HG02571 (cell line): Measurements from ENCODE around the gene AQP1.

ENCODE experiments used
- ATAC-seq: cut with Tn5 transposase; IDR thresholded peaks from one replicate; pipeline ENCODE4 v1.9.1; 2021; ENCODE audit warnings: mild to moderate bottlenecking, moderate library complexity; ENCODE audit not compliant: unreplicated experiment

The AQP1 gene

GRCh38 chr7:30918676-30919075 lies 7.0 kb downstream of the AQP1 start:
- ATAC-seq = no peak

- no peak for ATAC-seq
Measured at GRCh38 chr7:30920021-30920583, 8.4 kb downstream of the AQP1 start.

GRCh38 chr7:30920584-30921539 lies 9.2 kb downstream of the AQP1 start:
- no peak for ATAC-seq

- no peak for ATAC-seq
Measured at GRCh38 chr7:30921540-30922401, 10.1 kb downstream of the AQP1 start.

- no peak for ATAC-seq
Measured at GRCh38 chr7:30922596-30922995, 10.9 kb downstream of the AQP1 start.

- ATAC-seq = no peak
Measured at GRCh38 chr7:30923009-30923773, 11.5 kb downstream of the AQP1 start.

GRCh38 chr7:30923774-30924413 lies 12.2 kb downstream of the AQP1 start:
- no peak for ATAC-seq

GRCh38 chr7:30924624-30925023 lies 13.0 kb downstream of the AQP1 start:
- ATAC-seq = no peak

- ATAC-seq = no peak
Measured at GRCh38 chr7:30925117-30925516, 13.5 kb downstream of the AQP1 start.

- no peak for ATAC-seq
Measured at GRCh38 chr7:30925913-30926312, 14.3 kb downstream of the AQP1 start.

- no peak for ATAC-seq
Measured at GRCh38 chr7:30926313-30926712, 14.7 kb downstream of the AQP1 start.

- no peak for ATAC-seq
Measured at GRCh38 chr7:30927040-30927439, 15.4 kb downstream of the AQP1 start.

GRCh38 chr7:30927559-30927958 lies 15.9 kb downstream of the AQP1 start:
- ATAC-seq = no peak

GRCh38 chr7:30928254-30928872 lies 16.7 kb downstream of the AQP1 start:
- no peak for ATAC-seq

- ATAC-seq = no peak
Measured at GRCh38 chr7:30929686-30930085, 18.0 kb downstream of the AQP1 start.

GRCh38 chr7:30930621-30931020 lies 19.0 kb downstream of the AQP1 start:
- no peak for ATAC-seq

GRCh38 chr7:30931161-30931928 lies 19.7 kb downstream of the AQP1 start:
- ATAC-seq = no peak

GRCh38 chr7:30931929-30932540 lies 20.4 kb downstream of the AQP1 start:
- no peak for ATAC-seq

GRCh38 chr7:30932562-30932961 lies 20.9 kb downstream of the AQP1 start:
- no peak for ATAC-seq
